Type B pancreatic cell (in vitro differentiated cells): Measurements from ENCODE around the gene NUP133. TPM values are rescaled to one million over a fixed set of nuclear protein-coding genes. Genes with fewer than 3 reads are reported as not detected.

Source experiments
- DNase-seq: peaks from one replicate; pipeline ENCODE4 v3.0.0; 2021; ENCODE audit warnings: mixed read lengths; ENCODE audit not compliant: unreplicated experiment; ENCODE audit errors: extremely low spot score
- H3K27ac Mint-ChIP-seq: 2 replicates; pipeline ENCODE4 v1.8.0; 2021; ENCODE audit warnings: mild to moderate bottlenecking, mixed read lengths
- H3K27me3 Mint-ChIP-seq: 2 replicates; pipeline ENCODE4 v1.8.0; 2021; ENCODE audit warnings: mixed read lengths
- H3K36me3 Mint-ChIP-seq: 2 replicates; pipeline ENCODE4 v1.8.0; 2021; ENCODE audit warnings: mixed read lengths
- H3K4me1 Mint-ChIP-seq: one replicate; pipeline ENCODE4 v1.8.0; 2021; ENCODE audit warnings: mixed read lengths; ENCODE audit not compliant: unreplicated experiment
- H3K4me3 Mint-ChIP-seq: 2 replicates; pipeline ENCODE4 v1.8.0; 2021; ENCODE audit warnings: mild to moderate bottlenecking, mixed read lengths
- H3K9me3 Mint-ChIP-seq: 2 replicates; pipeline ENCODE4 v1.8.0; 2021; ENCODE audit warnings: mixed read lengths
- total RNA-seq: library from RNA; stranded (reverse); gene quantifications from 2 replicates; pipeline ENCODE4 v1.2.1, GENCODE V29; 2021; ENCODE audit warnings: low replicate concordance
- TF ChIP-seq, protein P1 (sequence below): fragments of 200-600 bp; sonication (generic); conservative IDR thresholded peaks from 2 replicates; pipeline ENCODE4 v1.5.0; 2021; ENCODE audit warnings: antibody characterized with exemption, mild to moderate bottlenecking

NUP133 gene
- total RNA-seq, 1 donor from 2014 or later: 53.9 TPM

DNA sequence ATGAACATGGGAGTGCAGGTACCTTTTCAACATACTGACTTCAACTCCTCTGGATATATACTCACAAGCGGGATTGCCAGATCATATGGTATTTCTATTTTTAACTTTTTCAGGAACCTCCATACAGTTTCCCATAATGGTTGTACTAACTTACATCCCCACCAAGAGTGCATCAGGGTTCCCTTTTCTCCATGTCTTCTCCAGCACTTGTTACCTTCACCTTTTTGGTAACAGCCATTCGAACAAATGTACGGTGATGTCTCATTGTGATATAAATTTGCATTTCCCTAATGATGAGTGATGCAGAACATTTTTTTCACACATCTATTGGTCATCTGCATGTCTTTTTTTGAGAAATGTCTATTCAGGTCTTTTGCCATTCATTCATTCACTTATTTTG is 48.3 kb downstream of the NUP133 start:
- Mint-ChIP-seq H3K36me3 (peaks cover 33% of the 10 kb centered on the region), H3K27me3 (no peaks in the 10 kb centered on the region), H3K4me3 (no peak overlapping the region)

DNA sequence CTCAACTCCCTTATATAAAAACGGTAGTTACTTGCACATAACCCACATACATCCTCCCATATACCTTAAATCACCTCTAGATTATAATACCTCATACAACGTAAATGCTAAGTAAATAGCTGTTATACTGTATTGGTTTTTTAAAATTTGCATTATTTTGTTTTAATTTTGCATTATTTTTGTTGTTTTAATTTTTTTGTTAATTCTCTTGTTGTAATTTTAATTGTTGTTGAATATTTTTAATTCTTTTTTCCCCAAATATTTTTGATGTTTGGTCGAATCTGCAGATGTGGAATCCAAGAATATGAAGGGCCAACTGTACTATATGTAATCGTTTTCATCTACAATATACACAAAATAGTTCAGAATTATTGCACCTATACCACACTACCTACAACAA is 50.7 kb downstream of the NUP133 start:
- no peaks in the 10 kb centered on the region for H3K4me1 Mint-ChIP-seq
- no peaks in the 10 kb centered on the region for H3K9me3 Mint-ChIP-seq
- no peak for DNase-seq
- H3K36me3 Mint-ChIP-seq: peaks cover 22% of the 10 kb centered on the region
- TF ChIP-seq, protein P1, sequence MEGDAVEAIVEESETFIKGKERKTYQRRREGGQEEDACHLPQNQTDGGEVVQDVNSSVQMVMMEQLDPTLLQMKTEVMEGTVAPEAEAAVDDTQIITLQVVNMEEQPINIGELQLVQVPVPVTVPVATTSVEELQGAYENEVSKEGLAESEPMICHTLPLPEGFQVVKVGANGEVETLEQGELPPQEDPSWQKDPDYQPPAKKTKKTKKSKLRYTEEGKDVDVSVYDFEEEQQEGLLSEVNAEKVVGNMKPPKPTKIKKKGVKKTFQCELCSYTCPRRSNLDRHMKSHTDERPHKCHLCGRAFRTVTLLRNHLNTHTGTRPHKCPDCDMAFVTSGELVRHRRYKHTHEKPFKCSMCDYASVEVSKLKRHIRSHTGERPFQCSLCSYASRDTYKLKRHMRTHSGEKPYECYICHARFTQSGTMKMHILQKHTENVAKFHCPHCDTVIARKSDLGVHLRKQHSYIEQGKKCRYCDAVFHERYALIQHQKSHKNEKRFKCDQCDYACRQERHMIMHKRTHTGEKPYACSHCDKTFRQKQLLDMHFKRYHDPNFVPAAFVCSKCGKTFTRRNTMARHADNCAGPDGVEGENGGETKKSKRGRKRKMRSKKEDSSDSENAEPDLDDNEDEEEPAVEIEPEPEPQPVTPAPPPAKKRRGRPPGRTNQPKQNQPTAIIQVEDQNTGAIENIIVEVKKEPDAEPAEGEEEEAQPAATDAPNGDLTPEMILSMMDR: no peak
- H3K27ac Mint-ChIP-seq: no peak overlapping the region
- no peaks in the 10 kb centered on the region for H3K27me3 Mint-ChIP-seq
- H3K4me3 Mint-ChIP-seq: no peak overlapping the region

More for the DNA sequence above, 48.3 kb downstream of the NUP133 start:
- TF ChIP-seq, protein P1: no peak
- Mint-ChIP-seq H3K4me1 (no peaks in the 10 kb centered on the region), H3K27ac (no peak overlapping the region), H3K9me3 (no peaks in the 10 kb centered on the region)
- no peak for DNase-seq

DNA sequence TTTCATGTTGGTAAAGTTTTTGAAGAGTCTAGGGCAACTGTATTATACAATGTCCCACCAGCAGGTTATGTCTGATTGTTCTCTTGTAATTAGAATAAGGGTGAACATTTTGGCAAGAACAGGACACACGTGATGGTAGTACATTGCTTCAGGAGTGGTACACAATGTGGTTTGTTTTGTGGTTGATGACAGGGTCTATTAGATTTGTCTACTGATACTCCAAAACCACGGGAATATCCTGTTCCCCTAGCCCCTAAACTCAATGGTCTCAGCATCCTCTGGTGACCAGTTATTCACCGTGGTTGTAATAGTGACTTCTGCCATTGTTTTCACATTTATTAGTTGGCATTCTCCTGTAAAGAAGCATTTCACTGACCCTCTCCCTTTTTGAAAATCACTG is 52.1 kb downstream of the NUP133 start:
- Mint-ChIP-seq H3K36me3 (peaks cover 22% of the 10 kb centered on the region), H3K27me3 (no peaks in the 10 kb centered on the region), H3K4me3 (no peak overlapping the region), H3K9me3 (no peaks in the 10 kb centered on the region), H3K27ac (no peak overlapping the region), H3K4me1 (no peaks in the 10 kb centered on the region)
- no peak for DNase-seq
- TF ChIP-seq, protein P1: no peak

DNA sequence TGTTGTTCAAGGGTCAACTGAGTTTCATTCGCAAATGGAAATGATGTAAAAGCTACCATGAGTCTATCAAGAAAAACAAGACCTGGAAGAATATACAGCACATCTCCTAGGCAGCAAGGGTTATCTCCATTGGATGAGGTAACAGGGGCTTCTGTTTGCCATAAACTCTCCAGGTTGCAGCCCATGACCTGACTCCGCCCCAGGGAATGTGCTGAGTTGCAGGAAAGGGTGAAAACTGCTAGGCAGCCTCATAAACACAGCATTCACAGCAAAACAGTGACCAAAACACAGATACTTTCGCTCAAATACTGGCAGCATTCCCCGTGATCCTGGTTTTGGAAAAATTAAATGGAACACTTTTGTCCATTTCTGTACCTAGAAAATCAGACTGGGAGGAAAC is 54.1 kb downstream of the NUP133 start:
- Mint-ChIP-seq H3K27ac (no peak overlapping the region), H3K9me3 (no peaks in the 10 kb centered on the region), H3K4me1 (no peaks in the 10 kb centered on the region), H3K27me3 (no peaks in the 10 kb centered on the region), H3K36me3 (peaks cover 22% of the 10 kb centered on the region), H3K4me3 (no peak overlapping the region)
- DNase-seq: no peak
- TF ChIP-seq, protein P1: no peak

DNA sequence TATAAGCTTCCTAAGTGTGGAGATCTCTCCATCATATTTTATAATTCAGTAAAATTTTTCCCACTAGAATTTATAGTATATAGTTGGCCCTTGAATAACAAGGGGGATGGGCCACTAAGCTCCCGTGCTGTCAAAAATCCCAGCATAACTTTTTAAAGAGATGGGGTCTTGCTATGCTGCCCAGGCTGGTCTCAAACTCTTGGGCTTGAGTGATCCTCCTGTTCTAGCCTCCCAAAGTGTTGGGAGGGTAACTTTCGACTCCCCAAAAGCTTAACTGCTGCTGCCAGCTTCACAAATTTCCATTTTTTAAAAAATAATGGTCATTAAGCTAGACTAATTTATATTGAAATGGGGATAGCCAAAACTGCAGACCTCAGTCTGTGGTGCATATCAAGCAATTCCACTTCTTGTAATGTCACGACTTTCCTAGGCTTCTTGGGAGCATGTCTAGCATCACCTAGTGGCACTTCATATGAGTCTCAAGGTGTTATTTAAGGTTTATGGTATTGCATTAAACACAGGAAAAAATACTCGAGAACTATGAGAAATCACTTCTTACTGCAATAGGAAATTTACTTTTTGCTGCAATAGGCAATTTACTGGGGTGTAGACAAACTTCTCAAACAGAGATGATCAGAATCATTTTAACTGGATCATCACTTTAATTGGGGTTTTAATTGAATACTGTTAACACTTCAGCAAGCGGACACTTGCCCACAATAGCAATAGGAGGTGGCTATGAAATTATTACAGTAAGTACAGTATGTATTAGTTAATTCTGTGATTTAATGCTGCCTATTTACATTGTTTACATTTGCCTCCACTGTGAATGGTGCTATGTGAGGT is 55.0 kb downstream of the NUP133 start:
- TF ChIP-seq, protein P1: peak; percentile 65
- Mint-ChIP-seq H3K9me3 (no peaks in the 10 kb centered on the region), H3K27me3 (no peaks in the 10 kb centered on the region), H3K36me3 (peaks cover 27% of the 10 kb centered on the region), H3K4me1 (no peaks in the 10 kb centered on the region), H3K4me3 (no peak overlapping the region), H3K27ac (no peak overlapping the region)
- DNase-seq: no peak
